ENCODE measurements around the gene NBPF11.

GRCh38 chr1:148158341-148159003 is 6.4 kb upstream of the NBPF11 start:
- no peak for TF ChIP-seq CTCF (conservative IDR thresholded peaks at IDR 0.05; ENCODE audit: low read length)
- no peak for TF ChIP-seq EZH2phosphoT487 (IDR thresholded peaks at IDR 0.05; ENCODE audit: borderline replicate concordance, low read depth, low read length)

Data from OCI-LY7 (cell line).